Keratinocyte (primary cell): ENCODE data around the gene INO80. TPM values are rescaled to one million over a fixed set of nuclear protein-coding genes. Genes with fewer than 3 reads are reported as not detected.

Source experiments
- DNase-seq: peaks from one replicate; pipeline ENCODE4 v3.0.0-alpha.2; 2011; ENCODE audit warnings: low read depth, missing footprints, low spot score
- FAIRE-seq: peaks from 2 replicates; lab custom pipeline; 2011; peaks lifted over from hg19 to GRCh38; lab: Jason Lieb, UNC
- H2AFZ ChIP-seq: 2 replicates; pipeline ENCODE4 v1.6.0; 2012; ENCODE audit warnings: low read length, control low read depth, inconsistent platforms; ENCODE audit not compliant: control insufficient read depth
- H3K27ac ChIP-seq: 2 replicates; pipeline ENCODE4 v1.5.1; 2011; ENCODE audit warnings: low read length; ENCODE audit not compliant: control insufficient read depth, insufficient read depth
- H3K27me3 ChIP-seq: 3 replicates; pipeline ENCODE4 v1.6.0; 2011; ENCODE audit warnings: low read length; ENCODE audit not compliant: control insufficient read depth, insufficient read depth; ENCODE audit errors: extremely low read depth
- H3K36me3 ChIP-seq, 2 experiments: 2 replicates in 1 of 2; 3 replicates in 1 of 2; pipeline ENCODE4 v1.5.1; 2011; ENCODE audit warnings: low read length in 2 of 2, mild to moderate bottlenecking in 1 of 2; ENCODE audit not compliant: control insufficient read depth in 2 of 2, insufficient read depth in 2 of 2; ENCODE audit errors: extremely low read depth in 1 of 2
- H3K4me1 ChIP-seq: 3 replicates; pipeline ENCODE4 v1.5.1; 2011; ENCODE audit warnings: low read length; ENCODE audit not compliant: control insufficient read depth, insufficient read depth; ENCODE audit errors: extremely low read depth
- H3K4me2 ChIP-seq: 3 replicates; pipeline ENCODE4 v1.6.0; 2011; ENCODE audit warnings: low read depth, low read length; ENCODE audit not compliant: control insufficient read depth, insufficient read depth; ENCODE audit errors: extremely low read depth
- H3K4me3 ChIP-seq, 3 experiments: fragments of 200-600 bp in 1 of 3; sonication (generic) in 1 of 3; 2 replicates in 2 of 3; 3 replicates in 1 of 3; pipeline ENCODE4 v1.5.1; 2011 to 2016; ENCODE audit warnings: low read length in 3 of 3, mild to moderate bottlenecking in 3 of 3, control low read depth in 2 of 3, inconsistent platforms in 1 of 3, low read depth in 1 of 3, mixed read lengths in 1 of 3, mixed run types in 1 of 3, moderate library complexity in 1 of 3; ENCODE audit not compliant: control insufficient read depth in 2 of 3, insufficient read depth in 2 of 3; ENCODE audit errors: extremely low read depth in 1 of 3
- H3K79me2 ChIP-seq: 2 replicates; pipeline ENCODE4 v1.6.0; 2012; ENCODE audit warnings: low read length; ENCODE audit not compliant: control insufficient read depth, insufficient read depth
- H3K9ac ChIP-seq: 3 replicates; pipeline ENCODE4 v1.6.0; 2011; ENCODE audit warnings: low read length; ENCODE audit not compliant: control insufficient read depth, insufficient read depth; ENCODE audit errors: extremely low read depth
- H3K9me1 ChIP-seq: 3 replicates; pipeline ENCODE4 v1.6.0; 2011; ENCODE audit warnings: low read length; ENCODE audit not compliant: control insufficient read depth, insufficient read depth; ENCODE audit errors: extremely low read depth
- H3K9me3 ChIP-seq: 2 replicates; pipeline ENCODE4 v1.5.1; 2012; ENCODE audit warnings: low read depth, low read length; ENCODE audit not compliant: control insufficient read depth
- H4K20me1 ChIP-seq: 3 replicates; pipeline ENCODE4 v1.6.0; 2011; ENCODE audit warnings: low read length; ENCODE audit not compliant: control insufficient read depth, insufficient read depth; ENCODE audit errors: extremely low read depth
- EZH2 ChIP-seq: IDR thresholded peaks from one replicate; pipeline ENCODE4 v1.6.1; 2012; ENCODE audit warnings: inconsistent platforms, mild to moderate bottlenecking, low read length, moderate library complexity
- dilution Hi-C: fragments of 300-500 bp; cut with MboI; formaldehyde crosslinking; loops from one replicate; pipeline ENCODE4 v1.7.0; 2020; ENCODE audit warnings: low sequenced_read_pairs; ENCODE audit not compliant: extremely low pct_ligation_motif_present
- polyA plus RNA-seq, 5 experiments: library from polyadenylated mRNA; depleted of rRNA in 3 of 5; stranded (reverse) in 3 of 5; stranded (forward) in 1 of 5; unstranded in 1 of 5; fragments of >200 nt; gene quantifications; 1 replicate in 1 of 5; 2 replicates in 3 of 5; 3 replicates in 1 of 5; pipeline versions ENCODE4 v1.2.1 to v1.2.3, GENCODE V29; 2011 to 2012; ENCODE audit warnings: missing spikeins in 2 of 5, low read depth in 1 of 5, low replicate concordance in 1 of 5
- TF ChIP-seq, protein P1 (sequence below), 3 experiments: IDR thresholded peaks in 1 of 3; conservative IDR thresholded peaks in 1 of 3; optimal IDR thresholded peaks in 1 of 3; 2 replicates in 2 of 3; 3 replicates in 1 of 3; pipeline versions ENCODE3 to v1.5.1; 2011; ENCODE audit warnings: low read length in 3 of 3, mild to moderate bottlenecking in 3 of 3, moderate library complexity in 2 of 3, control low read depth in 1 of 3, inconsistent platforms in 1 of 3; ENCODE audit not compliant: insufficient read depth in 2 of 3; ENCODE audit errors: extremely low read depth in 1 of 3

The INO80 gene
- polyA plus RNA-seq, 1 donor (not counting 4 experiments of a cell fraction or from before 2014, with no cell fraction given): 10.3 TPM

DNA sequence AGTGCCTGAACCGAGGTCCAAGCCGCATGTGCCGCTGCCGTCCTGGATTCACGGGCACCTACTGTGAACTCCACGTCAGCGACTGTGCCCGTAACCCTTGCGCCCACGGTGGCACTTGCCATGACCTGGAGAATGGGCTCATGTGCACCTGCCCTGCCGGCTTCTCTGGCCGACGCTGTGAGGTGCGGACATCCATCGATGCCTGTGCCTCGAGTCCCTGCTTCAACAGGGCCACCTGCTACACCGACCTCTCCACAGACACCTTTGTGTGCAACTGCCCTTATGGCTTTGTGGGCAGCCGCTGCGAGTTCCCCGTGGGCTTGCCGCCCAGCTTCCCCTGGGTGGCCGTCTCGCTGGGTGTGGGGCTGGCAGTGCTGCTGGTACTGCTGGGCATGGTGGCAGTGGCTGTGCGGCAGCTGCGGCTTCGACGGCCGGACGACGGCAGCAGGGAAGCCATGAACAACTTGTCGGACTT lies 179.8 kb downstream of the INO80 start:
- no peaks in the 10 kb centered on the region for H3K4me1 ChIP-seq
- no peak for FAIRE-seq

DNA sequence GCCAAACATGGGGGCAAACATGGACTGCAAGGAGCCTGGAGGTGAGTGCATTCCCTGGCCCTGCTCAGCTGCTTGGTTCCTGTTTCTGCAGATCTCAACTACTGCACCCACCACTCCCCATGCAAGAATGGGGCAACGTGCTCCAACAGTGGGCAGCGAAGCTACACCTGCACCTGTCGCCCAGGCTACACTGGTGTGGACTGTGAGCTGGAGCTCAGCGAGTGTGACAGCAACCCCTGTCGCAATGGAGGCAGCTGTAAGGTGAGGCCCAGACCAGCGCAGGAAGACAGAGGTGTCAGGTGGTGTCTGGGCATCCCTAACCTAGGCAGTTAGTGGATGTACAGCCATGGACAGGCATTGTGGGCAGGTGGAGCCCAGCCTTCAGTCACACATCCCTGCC lies 181.6 kb downstream of the INO80 start:
- TF ChIP-seq, protein P1, sequence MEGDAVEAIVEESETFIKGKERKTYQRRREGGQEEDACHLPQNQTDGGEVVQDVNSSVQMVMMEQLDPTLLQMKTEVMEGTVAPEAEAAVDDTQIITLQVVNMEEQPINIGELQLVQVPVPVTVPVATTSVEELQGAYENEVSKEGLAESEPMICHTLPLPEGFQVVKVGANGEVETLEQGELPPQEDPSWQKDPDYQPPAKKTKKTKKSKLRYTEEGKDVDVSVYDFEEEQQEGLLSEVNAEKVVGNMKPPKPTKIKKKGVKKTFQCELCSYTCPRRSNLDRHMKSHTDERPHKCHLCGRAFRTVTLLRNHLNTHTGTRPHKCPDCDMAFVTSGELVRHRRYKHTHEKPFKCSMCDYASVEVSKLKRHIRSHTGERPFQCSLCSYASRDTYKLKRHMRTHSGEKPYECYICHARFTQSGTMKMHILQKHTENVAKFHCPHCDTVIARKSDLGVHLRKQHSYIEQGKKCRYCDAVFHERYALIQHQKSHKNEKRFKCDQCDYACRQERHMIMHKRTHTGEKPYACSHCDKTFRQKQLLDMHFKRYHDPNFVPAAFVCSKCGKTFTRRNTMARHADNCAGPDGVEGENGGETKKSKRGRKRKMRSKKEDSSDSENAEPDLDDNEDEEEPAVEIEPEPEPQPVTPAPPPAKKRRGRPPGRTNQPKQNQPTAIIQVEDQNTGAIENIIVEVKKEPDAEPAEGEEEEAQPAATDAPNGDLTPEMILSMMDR (optimal IDR thresholded peaks at IDR 0.05 in 1 of 3, IDR thresholded peaks at IDR 0.05 in 1 of 3, conservative IDR thresholded peaks at IDR 0.05 in 1 of 3; ENCODE audit: extremely low read depth in 1 of 3, insufficient read depth in 2 of 3, low read length in 3 of 3): no peak
- TF ChIP-seq EZH2: no peak
- Histone ChIP-seq H3K9ac (no peak overlapping the region), H3K36me3 (no peaks in the 10 kb centered on the region), H3K27me3 (peaks cover 42% of the 10 kb centered on the region), H3K4me2 (no peak overlapping the region), H3K9me1 (no peaks in the 10 kb centered on the region), H3K79me2 (no peaks in the 10 kb centered on the region), H3K4me3 (no peak overlapping the region), H4K20me1 (peaks cover 2% of the 10 kb centered on the region), H3K27ac (no peak overlapping the region), H3K4me1 (peaks cover 12% of the 10 kb centered on the region), H3K9me3 (no peaks in the 10 kb centered on the region), H2AFZ (no peak overlapping the region)
- DNase-seq (no peak), FAIRE-seq (no peak)
- dilution Hi-C loops: no loop called here

More for the DNA sequence above, 179.8 kb downstream of the INO80 start:
- H3K79me2 ChIP-seq: no peaks in the 10 kb centered on the region
- H3K9ac ChIP-seq: no peak overlapping the region
- no peak overlapping the region for H3K4me2 ChIP-seq
- no peak overlapping the region for H2AFZ ChIP-seq
- no peak for DNase-seq
- no peaks in the 10 kb centered on the region for H3K9me1 ChIP-seq
- no peaks in the 10 kb centered on the region for H3K36me3 ChIP-seq
- H3K27me3 ChIP-seq: peaks cover 32% of the 10 kb centered on the region
- no peak overlapping the region for H3K4me3 ChIP-seq
- H3K9me3 ChIP-seq: no peaks in the 10 kb centered on the region
- dilution Hi-C loops: no loop called here
- H3K27ac ChIP-seq: no peak overlapping the region
- TF ChIP-seq, protein P1 (optimal IDR thresholded peaks at IDR 0.05 in 1 of 3, IDR thresholded peaks at IDR 0.05 in 1 of 3, conservative IDR thresholded peaks at IDR 0.05 in 1 of 3; ENCODE audit: extremely low read depth in 1 of 3, insufficient read depth in 2 of 3, low read length in 3 of 3): no peak
- no peak for TF ChIP-seq EZH2
- peaks cover 2% of the 10 kb centered on the region for H4K20me1 ChIP-seq
